Muscle layer of colon (tissue), 2 donors: ENCODE data around the gene CCDC81.
"Not testable (repeated sequence)": the region's sequence is repeated elsewhere in the genome, so short reads cannot be mapped to it uniquely, and the experiment has no call there.

Experiments
- H3K27ac ChIP-seq: one replicate; pipeline ENCODE4 v1.7.0; 2013; ENCODE audit warnings: low read depth, mild to moderate bottlenecking, low read length, moderate library complexity
- H3K27me3 ChIP-seq, 2 donors: one replicate each; pipeline ENCODE4 v1.7.0; 2013; ENCODE audit warnings: low read length in 2 of 2, mild to moderate bottlenecking in 2 of 2; ENCODE audit not compliant: insufficient read depth in 2 of 2, control insufficient read depth in 1 of 2
- H3K36me3 ChIP-seq: one replicate; pipeline ENCODE4 v1.7.0; 2013; ENCODE audit warnings: mild to moderate bottlenecking, low read length; ENCODE audit not compliant: insufficient read depth
- H3K4me1 ChIP-seq: one replicate; pipeline ENCODE4 v1.7.0; 2013; ENCODE audit warnings: mild to moderate bottlenecking, low read length; ENCODE audit not compliant: insufficient read depth
- H3K4me3 ChIP-seq, 2 donors: one replicate each; pipeline ENCODE4 v1.7.0; 2013; ENCODE audit warnings: low read length in 2 of 2, low read depth in 1 of 2, mild to moderate bottlenecking in 1 of 2, moderate library complexity in 1 of 2
- H3K9ac ChIP-seq: one replicate; pipeline ENCODE4 v1.7.0; 2013; ENCODE audit warnings: low read length
- H3K9me3 ChIP-seq: one replicate; pipeline ENCODE4 v1.7.0; 2013; ENCODE audit warnings: mild to moderate bottlenecking, low read length
- donor health status: abdominal sarcoma.
- donor health status: Adenocarcinoma of cecum.

CCDC81 gene

DNA sequence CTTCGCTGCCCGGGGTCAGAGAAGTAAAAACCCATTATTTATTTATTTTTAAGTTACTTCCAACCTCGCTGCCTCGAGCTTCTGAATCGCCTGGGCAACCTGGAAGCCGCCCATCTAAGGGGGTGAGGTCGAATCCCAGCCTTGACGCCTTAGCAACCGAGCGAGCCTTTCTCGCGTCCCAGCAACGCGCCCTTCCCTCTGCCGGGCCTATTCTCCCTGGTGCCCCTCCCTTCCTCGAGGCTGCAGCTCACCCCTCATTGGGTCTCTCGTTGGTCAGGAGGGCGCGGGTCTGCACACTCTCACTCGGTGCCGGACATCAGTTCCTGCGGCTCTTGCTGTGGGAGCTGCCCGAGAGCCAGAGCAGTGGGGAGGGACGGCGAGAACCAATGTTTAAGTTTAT lies at the start of gene CCDC81:
Gene CCDC81 (plus strand): TSS at position 302 of the 400 bp plus-strand sequence. CDS start 277 bp downstream, outside the sequence.
- no peak within 1 kb of the TSS for H3K9ac ChIP-seq
- no peaks in the 10 kb centered on the region for H3K9me3 ChIP-seq
- H3K27me3 ChIP-seq, result no peaks in the 10 kb centered on the region
- no peaks in the 10 kb centered on the region for H3K36me3 ChIP-seq
- H3K27ac ChIP-seq, result no peak within 1 kb of the TSS
- H3K4me3 ChIP-seq, result no peak within 1 kb of the TSS
- no peaks in the 10 kb centered on the region for H3K4me1 ChIP-seq

DNA sequence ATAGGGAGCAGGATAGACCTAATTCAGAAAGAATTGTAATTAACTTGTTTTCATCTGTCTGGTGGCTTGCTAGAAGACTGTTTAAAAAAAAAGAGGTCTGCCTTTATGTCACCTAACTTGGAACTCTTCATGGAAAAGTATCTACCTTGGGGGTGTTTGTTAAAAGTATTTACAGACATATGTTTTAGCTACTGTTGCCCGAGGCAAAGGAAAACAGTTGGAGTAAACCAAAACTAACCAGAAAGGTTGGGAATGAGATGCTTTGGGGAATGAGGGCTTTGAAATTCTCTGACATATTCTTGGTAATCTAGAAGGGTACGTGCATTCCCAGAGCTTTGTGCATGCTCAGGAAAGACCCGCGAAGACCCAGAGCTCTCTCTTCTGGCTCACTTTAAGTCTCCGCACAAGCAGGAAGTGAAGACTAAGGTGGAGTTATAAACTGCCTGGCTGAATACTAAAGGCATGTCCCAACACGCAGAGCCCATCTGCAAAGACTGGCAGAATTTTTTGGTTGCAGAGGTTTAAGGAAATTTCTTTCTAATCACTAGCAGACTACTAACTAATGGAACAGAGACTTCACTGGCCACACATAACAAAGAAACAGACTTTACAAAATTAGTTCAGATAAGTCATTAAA lies 39.4 kb upstream of the CCDC81 start:
- Histone ChIP-seq H3K27me3 (no peaks in the 10 kb centered on the region), H3K9ac (no peak overlapping the region), H3K4me3 (no peak overlapping the region), H3K4me1 (no peaks in the 10 kb centered on the region), H3K27ac (no peak overlapping the region), H3K36me3 (peaks cover 14% of the 10 kb centered on the region), H3K9me3 (no peaks in the 10 kb centered on the region)

DNA sequence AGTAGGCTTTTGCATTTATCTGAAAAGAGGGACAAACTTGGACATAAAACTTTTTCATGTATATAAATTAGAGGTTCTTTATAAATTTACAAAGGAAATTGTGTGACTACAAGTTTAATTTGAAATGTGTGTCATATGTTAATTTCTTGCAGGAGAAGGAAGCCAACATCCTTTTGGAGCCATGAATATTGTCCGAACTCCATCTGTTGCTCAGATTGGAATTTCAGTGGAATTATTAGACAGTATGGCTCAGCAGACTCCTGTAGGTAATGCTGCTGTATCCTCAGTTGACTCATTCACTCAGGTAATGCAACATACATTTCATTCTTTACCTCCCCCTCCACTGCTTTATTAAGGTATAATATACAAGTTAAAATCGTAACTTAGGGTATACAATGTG lies 37.5 kb upstream of the CCDC81 start:
- Histone ChIP-seq H3K9me3 (no peaks in the 10 kb centered on the region), H3K9ac (no peak overlapping the region), H3K36me3 (peaks cover 14% of the 10 kb centered on the region)

GRCh38 chr11:86341382-86341781 lies 33.3 kb upstream of the CCDC81 start:
- H3K4me1 ChIP-seq, result no peaks in the 10 kb centered on the region
- H3K36me3 ChIP-seq, result peaks cover 18% of the 10 kb centered on the region
- H3K27ac ChIP-seq, result no peak overlapping the region
- no peak overlapping the region for H3K9ac ChIP-seq
- H3K4me3 ChIP-seq, result no peak overlapping the region
- no peaks in the 10 kb centered on the region for H3K27me3 ChIP-seq
- no peaks in the 10 kb centered on the region for H3K9me3 ChIP-seq

More for the DNA sequence above, 37.5 kb upstream of the CCDC81 start:
- H3K27ac ChIP-seq, result no peak overlapping the region
- H3K27me3 ChIP-seq, result no peaks in the 10 kb centered on the region
- no peaks in the 10 kb centered on the region for H3K4me1 ChIP-seq
- H3K4me3 ChIP-seq, result no peak overlapping the region

GRCh38 chr11:86346513-86346912 lies 28.2 kb upstream of the CCDC81 start:
- peaks cover 6% of the 10 kb centered on the region for H3K36me3 ChIP-seq
- H3K4me1 ChIP-seq, result no peaks in the 10 kb centered on the region
- no peaks in the 10 kb centered on the region for H3K9me3 ChIP-seq
- H3K27me3 ChIP-seq, result no peaks in the 10 kb centered on the region
- no peak overlapping the region for H3K4me3 ChIP-seq
- H3K27ac ChIP-seq, result no peak overlapping the region
- no peak overlapping the region for H3K9ac ChIP-seq

DNA sequence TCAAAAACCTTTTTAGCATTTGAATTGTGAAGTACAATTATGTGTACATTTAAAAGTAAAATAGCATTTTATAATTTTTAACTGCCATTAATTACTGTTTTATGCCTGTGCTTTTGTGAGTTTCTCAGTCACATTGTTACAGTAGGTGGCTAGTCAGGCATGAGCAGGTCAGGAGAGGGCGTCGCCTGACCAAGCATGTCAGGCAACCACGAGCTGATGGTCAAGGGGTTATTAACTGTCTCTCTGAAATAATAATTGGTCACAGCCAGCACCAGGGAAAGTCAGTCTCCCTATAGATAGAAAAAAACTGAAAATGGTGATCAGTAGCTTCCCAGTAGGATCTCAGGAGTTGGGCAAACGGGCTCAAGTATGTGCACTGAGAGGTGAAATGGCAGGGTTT lies 19.4 kb upstream of the CCDC81 start:
- Histone ChIP-seq H3K9me3 (no peaks in the 10 kb centered on the region), H3K4me1 (no peaks in the 10 kb centered on the region), H3K36me3 (no peaks in the 10 kb centered on the region), H3K27ac (no peak overlapping the region), H3K4me3 (no peak overlapping the region), H3K9ac (no peak overlapping the region), H3K27me3 (no peaks in the 10 kb centered on the region)

GRCh38 chr11:86357412-86357811 lies 17.3 kb upstream of the CCDC81 start:
- not testable (repeated sequence) for H3K27ac ChIP-seq, H3K4me1 ChIP-seq, H3K9me3 ChIP-seq, H3K4me3 ChIP-seq, H3K36me3 ChIP-seq, H3K9ac ChIP-seq, H3K27me3 ChIP-seq

DNA sequence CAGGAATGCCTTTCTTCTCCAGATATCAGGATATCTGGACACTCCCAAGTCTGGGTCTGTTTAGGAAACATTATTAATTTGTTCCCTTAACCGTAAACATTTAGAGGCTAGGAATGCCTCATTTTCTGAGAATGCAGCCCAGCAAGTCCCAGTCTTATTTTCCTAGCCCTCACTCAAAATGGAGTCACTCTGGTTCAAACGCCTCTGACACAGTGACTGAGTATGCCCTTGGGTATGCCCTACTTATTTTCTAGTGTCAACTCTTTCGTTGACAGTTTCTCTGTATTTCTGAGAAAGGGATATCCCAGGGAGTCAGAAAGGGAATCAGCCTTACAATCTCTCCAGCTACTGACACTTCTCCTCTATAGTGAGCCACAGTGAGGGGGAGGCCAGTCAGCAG lies 16.0 kb upstream of the CCDC81 start:
- Histone ChIP-seq H3K36me3 (no peaks in the 10 kb centered on the region), H3K9me3 (no peaks in the 10 kb centered on the region), H3K4me1 (no peaks in the 10 kb centered on the region), H3K4me3 (no peak overlapping the region), H3K9ac (no peak overlapping the region), H3K27ac (no peak overlapping the region), H3K27me3 (no peaks in the 10 kb centered on the region)

DNA sequence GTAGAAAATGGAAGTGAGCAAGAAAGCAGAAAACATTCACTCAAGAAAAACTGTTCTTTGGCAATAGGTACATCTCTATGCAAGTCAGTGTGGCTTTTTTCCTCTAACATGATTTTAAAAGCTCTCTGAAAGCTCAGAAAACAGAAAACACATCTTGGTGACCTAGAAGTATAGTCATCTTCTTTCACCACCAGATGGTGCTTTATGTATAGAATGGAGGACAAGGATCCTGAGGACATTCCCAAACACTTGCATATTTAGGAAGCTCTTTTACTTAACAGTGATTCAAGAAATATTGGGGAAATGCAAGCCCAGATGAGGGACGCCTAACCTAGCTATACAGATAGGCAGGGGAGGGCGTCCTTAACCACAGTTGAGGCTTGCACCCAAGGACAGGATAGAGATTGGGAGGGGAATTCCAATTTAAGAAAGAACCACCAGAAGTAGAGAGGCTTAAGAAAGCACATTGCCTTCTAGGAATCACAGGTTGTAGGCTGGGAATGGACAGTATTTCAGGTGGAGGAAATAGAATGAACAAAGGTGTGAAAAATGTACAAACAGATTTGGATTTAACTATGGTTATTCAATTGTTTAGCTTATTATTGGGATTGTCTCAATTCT lies 13.8 kb upstream of the CCDC81 start:
- Histone ChIP-seq H3K4me1 (no peaks in the 10 kb centered on the region), H3K36me3 (no peaks in the 10 kb centered on the region), H3K9ac (no peak overlapping the region), H3K27ac (no peak overlapping the region), H3K9me3 (no peaks in the 10 kb centered on the region), H3K4me3 (no peak overlapping the region), H3K27me3 (no peaks in the 10 kb centered on the region)

DNA sequence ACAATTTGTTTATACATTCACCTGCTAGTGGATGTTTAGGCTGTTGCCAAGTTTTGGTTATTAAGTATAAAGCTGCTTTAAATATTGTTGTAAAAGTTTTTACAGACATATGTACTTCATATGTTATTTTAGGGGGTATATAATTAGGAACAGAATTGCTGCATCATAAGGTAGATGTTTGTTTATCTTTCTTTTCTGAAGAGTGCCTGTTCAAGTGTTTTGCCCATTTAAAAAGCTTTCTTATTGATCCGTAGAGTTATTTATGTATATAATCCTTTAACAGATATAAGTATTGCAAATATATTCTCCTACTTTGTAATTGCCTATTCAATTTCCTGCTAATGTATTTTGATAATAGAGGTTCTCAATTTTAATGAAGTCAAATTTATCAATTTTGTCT lies 11.3 kb upstream of the CCDC81 start:
- no peaks in the 10 kb centered on the region for H3K36me3 ChIP-seq
- H3K4me3 ChIP-seq, result no peak overlapping the region
- no peak overlapping the region for H3K27ac ChIP-seq
- H3K9me3 ChIP-seq, result no peaks in the 10 kb centered on the region
- H3K9ac ChIP-seq, result no peak overlapping the region
- H3K27me3 ChIP-seq, result no peaks in the 10 kb centered on the region
- H3K4me1 ChIP-seq, result no peaks in the 10 kb centered on the region

- Histone ChIP-seq H3K4me1 (no peaks in the 10 kb centered on the region), H3K27ac (no peak overlapping the region), H3K9me3 (no peaks in the 10 kb centered on the region), H3K4me3 (no peak overlapping the region), H3K27me3 (no peaks in the 10 kb centered on the region), H3K36me3 (no peaks in the 10 kb centered on the region), H3K9ac (no peak overlapping the region)
Observed at GRCh38 chr11:86365546-86365945, 9.1 kb upstream of the CCDC81 start.

GRCh38 chr11:86369668-86370067 lies 5.0 kb upstream of the CCDC81 start:
- Histone ChIP-seq H3K9me3 (no peaks in the 10 kb centered on the region), H3K4me1 (no peaks in the 10 kb centered on the region), H3K9ac (no peak overlapping the region), H3K27ac (no peak overlapping the region), H3K36me3 (no peaks in the 10 kb centered on the region), H3K27me3 (no peaks in the 10 kb centered on the region), H3K4me3 (no peak overlapping the region)
